ENCODE measurements around the gene METTL18.
"Not testable (repeated sequence)": the region's sequence is repeated elsewhere in the genome, so short reads cannot be mapped to it uniquely, and the experiment has no call there.

METTL18 gene

DNA sequence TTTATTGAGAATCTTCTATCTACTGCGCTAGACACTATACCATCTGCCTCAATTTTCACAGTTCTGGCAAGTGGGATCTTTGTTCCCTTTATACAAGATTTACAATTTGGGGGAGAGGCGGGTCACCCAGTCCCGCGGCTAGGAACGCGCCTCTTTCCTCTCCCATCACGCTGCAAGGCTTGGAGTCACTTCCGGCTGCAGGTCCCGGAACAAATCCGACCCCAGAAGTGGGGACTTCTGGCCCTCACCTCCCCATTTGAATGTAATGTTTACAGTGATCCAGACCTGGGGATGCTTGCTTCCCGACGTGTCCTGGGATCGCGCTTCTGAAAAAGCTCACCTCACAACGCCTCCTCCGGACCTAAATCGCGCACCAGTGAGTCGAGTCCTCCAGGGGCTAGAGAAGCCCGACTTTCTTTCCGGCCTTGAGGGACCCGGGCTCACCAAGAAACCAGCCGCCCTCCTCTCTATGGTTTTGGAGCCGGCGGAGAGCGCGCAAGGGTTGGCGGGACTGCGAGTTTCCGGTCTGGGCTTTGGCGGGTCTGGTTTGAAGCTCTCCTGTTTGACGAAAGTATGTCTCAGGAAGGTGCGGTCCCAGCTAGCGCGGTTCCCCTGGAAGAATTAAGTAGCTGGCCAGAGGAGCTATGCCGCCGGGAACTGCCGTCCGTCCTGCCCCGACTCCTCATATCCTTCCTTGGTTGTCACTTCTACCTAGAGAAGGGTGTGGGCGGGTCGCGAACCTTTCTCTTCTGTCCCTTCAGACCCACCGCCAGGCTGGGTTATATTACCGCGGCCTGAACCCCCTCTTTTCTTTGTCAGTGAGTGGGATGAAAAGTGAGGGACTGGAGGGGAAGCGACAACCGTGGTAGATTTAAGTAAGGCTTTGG is at the start of gene METTL18:
METTL18 (minus strand) TSS at position 378 of the 887 bp plus-strand sequence. CDS start 1,212 bp downstream, outside the sequence.
- peak; percentile 96 for DNase-seq
- in situ Hi-C loops (cut with HindIII; ENCODE audit: low pct_ligation_motif_present, low pct_unique_long_range_greater_than_20kb, low sequenced_read_pairs) = no loop called here

DNA sequence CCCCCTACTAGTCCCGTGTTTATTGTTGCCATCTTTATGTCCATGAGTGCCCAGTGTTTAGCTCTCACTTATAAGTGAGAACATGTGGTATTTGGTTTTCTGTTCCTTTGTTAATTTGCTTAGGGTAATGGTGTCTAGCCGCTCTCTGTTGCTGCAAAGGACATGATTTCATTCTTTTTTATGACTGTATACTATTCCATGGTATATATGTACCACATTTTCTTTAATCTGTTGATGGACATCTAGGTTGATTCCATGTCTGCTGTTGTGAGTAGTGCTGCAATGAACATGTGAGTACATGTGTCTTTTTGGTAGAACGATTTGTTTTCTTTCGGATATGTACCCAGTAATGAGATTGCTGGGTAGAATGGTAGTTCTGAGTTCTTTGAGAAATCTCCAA is 44.2 kb upstream of the METTL18 start:
- in situ Hi-C loops (cut with HindIII; ENCODE audit: low pct_ligation_motif_present, low pct_unique_long_range_greater_than_20kb, low sequenced_read_pairs) = no loop called here
- DNase-seq = no peak

DNA sequence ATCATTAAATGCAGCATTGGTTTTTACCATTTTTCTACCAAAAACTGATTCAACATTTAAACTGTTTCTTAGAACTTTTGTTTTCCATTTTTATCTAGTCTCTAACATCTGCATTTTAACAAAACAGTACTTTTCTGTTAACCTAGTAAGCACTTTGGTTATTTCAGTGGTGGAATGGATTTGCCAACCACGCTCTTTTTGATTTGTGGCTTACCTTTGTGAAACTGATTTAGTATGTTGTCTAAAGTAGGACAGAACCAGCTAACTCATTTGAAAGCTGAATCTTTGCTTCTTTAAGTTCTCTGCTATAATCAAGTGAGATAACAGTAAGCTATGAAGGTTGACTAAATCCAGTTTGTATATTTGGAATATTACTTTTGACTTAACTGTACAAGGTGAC is 41.5 kb upstream of the METTL18 start:
- DNase-seq = no peak
- in situ Hi-C loops (cut with HindIII; ENCODE audit: low pct_ligation_motif_present, low pct_unique_long_range_greater_than_20kb, low sequenced_read_pairs) = no loop called here

DNA sequence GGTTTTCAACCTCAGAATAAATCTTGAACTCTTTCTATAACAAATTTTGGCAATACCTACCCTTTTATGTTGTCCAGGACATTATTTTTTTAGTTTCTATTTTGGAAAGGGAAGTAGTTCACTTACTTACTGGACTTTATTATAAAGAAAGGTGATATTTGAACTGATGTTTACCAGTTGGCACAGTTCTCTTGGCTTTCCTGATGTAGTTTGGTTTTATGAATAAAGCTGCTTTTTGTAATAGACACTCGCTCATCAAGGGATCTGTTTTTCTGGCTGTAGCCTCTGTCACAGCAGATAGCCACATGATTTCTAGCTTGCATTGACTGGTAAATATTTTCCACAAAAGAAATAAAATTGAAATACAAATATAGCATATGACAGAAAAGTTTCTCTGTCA is 40.9 kb upstream of the METTL18 start:
- in situ Hi-C loops (cut with HindIII; ENCODE audit: low pct_ligation_motif_present, low pct_unique_long_range_greater_than_20kb, low sequenced_read_pairs) = no loop called here
- no peak for DNase-seq

DNA sequence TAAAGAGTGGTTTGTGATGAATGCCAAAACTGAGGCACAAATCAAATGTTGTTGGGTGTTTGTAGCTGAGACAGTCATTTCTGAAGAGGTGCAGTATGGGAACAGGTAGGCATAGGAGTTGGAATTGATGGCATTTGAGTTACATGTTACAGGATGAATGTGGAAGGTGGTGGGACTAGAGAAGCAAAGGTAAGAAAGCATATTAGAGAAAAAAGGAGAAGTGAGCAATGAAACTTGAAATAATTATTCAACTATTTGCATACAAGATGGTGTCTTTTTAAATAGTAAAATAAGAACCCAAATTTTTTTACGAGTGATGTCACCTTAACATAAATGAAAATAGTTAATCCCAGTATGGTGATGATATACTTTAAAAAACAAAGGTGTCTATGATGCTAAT is 40.2 kb upstream of the METTL18 start:
- in situ Hi-C loops (cut with HindIII; ENCODE audit: low pct_ligation_motif_present, low pct_unique_long_range_greater_than_20kb, low sequenced_read_pairs) = no loop called here

DNA sequence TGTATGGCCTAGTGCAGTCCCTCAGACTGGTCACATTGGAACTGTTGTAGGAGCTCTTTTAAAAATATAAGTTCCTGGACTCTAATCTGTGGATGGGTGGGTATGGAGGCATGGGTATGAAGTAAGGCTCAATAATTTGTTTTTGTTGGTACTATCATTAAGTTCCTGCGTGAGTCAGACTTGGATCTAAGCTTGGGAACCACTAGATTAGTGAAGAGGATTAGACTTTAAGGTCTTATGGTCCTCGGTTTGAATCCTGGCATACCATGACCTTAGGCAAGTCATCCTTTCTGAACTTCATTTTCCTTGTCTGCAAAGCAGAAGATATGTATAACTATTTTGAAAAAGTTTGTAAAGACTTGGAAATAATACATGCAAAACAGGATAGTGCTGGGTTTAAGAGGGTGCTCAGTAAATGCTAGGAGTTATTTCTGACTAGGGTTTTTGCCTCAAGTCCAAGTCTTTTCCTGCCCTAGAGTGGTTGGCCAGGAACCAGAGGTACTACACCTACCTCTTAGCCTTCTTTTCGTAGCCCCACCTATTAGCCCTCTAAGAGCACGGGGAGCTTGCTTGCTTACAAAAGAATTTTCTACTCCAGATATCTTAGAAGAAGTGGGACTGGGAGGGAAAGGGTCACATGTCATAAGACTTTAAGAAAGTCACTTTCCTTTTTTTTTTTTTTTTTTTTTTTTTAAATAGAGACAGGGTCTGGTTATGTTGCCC is 38.6 kb upstream of the METTL18 start:
- in situ Hi-C loops (cut with HindIII; ENCODE audit: low pct_ligation_motif_present, low pct_unique_long_range_greater_than_20kb, low sequenced_read_pairs) = no loop called here
- DNase-seq = no peak

More for the DNA sequence above, 40.2 kb upstream of the METTL18 start:
- DNase-seq = no peak

DNA sequence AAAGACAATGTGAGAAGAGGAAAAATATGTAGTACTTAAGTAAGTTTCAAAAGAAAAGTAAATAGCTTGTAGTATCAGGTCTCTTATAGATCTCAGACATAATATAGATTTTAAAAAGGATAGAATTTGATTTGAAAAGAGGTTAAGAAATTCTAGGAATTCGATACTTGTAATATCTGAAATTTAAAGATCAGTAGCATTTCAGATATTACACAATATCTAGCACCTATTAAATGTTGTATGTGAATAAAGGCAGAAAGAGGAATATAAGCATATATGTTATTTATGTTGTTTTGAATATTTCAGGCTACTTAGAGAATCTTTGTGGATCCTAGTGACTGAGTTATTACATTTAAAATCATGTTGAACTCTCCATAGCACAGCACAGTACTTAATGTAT is 35.0 kb upstream of the METTL18 start:
- in situ Hi-C loops (cut with HindIII; ENCODE audit: low pct_ligation_motif_present, low pct_unique_long_range_greater_than_20kb, low sequenced_read_pairs) = no loop called here
- no peak for DNase-seq

DNA sequence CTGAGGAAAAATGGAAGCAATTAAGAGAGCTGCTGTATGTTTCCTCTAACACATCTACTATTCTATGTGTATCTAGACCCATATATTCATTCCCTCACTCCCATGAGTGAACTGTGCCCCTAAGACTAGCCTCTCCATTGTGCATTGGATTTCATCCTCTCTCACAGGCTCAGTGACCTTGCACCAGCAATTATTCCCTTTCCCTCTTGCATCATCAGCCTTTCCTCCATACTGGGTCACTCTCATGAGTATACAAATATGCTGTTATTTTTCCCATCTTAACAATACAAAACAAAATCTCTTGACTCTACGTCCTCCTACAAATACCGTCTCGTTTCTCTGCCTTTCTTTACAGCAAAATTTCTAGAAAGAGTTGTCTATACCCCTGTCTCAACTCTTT is 29.4 kb upstream of the METTL18 start:
- DNase-seq = no peak
- in situ Hi-C loops (cut with HindIII; ENCODE audit: low pct_ligation_motif_present, low pct_unique_long_range_greater_than_20kb, low sequenced_read_pairs) = no loop called here

DNA sequence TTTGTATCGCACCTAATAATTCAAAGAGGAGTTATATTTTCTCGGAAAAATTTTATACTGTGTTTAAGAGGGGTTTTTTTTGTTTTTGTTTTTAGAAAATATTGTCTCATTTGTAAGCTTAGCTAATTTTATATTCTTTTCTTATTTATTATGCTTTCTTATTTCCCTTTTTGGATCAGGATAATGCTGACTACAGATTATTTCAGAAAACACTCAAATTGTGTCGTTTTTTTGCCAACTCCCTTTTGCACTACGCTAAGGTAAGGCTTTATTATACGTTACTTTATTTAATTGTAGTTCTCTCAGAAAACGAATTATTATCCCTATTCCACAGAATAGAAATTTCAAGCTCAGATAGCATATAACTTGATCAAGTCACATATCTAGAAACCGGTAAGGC is 26.8 kb upstream of the METTL18 start:
- in situ Hi-C loops (cut with HindIII; ENCODE audit: low pct_ligation_motif_present, low pct_unique_long_range_greater_than_20kb, low sequenced_read_pairs) = no loop called here
- no peak for DNase-seq

DNA sequence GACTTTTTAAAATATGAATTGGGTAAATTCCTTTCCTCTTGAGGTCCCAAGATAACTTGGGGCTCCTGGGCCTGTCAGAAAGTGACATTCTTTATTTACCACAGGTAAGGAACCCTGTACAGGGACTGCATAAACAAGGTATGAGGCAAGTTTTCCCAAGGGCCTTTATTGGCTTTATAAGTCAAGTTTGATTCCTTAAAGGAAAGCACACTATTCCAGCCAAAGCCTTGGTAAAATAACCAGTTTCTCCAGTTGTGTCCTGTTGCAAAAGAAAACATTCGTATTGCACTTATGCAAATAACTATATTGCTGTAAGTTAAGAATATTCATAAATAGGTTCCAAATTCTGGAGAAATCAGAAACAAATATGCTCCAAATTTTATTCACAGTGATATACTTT is 21.9 kb upstream of the METTL18 start:
- in situ Hi-C loops (cut with HindIII; ENCODE audit: low pct_ligation_motif_present, low pct_unique_long_range_greater_than_20kb, low sequenced_read_pairs) = no loop called here
- DNase-seq = no peak

DNA sequence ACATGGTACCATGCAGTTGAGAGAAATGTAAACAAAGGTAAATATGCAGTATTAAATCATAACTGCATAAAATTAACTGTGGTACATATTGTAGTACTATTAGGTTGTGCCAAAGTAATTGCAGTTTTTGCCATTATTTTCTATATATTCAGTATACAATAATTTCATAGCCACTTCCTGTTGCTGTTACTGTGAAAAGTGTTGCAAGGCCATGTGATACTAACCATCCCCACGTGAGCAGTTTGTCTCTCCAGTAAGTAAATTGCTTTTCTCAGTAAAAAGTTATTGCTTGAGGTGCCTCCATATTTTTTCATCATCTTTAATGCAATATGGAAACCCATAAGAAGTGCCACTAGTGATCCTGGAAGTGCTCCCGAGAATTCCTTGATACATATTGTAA is 19.6 kb upstream of the METTL18 start:
- no peak for DNase-seq
- in situ Hi-C loops (cut with HindIII; ENCODE audit: low pct_ligation_motif_present, low pct_unique_long_range_greater_than_20kb, low sequenced_read_pairs) = no loop called here

DNA sequence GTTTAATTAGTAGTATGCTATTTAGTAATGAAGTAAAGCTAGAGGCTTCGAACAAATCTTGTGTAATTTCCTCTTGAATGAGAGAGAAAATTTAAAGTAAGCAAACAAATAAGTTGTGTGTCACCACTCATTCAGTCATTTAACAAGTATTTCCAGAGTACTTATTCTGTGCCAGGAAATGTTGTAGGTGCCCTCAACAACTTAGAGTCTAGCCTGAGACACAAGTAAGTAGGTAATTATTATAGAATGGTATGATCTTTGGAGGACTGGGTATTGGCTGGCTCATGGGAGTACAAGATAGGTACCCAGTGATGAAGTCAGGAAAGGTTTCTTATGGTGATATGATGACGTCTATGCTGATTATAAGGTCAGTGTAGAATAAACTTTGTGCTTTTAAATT is 17.4 kb upstream of the METTL18 start:
- DNase-seq = no peak
- in situ Hi-C loops (cut with HindIII; ENCODE audit: low pct_ligation_motif_present, low pct_unique_long_range_greater_than_20kb, low sequenced_read_pairs) = no loop called here

DNA sequence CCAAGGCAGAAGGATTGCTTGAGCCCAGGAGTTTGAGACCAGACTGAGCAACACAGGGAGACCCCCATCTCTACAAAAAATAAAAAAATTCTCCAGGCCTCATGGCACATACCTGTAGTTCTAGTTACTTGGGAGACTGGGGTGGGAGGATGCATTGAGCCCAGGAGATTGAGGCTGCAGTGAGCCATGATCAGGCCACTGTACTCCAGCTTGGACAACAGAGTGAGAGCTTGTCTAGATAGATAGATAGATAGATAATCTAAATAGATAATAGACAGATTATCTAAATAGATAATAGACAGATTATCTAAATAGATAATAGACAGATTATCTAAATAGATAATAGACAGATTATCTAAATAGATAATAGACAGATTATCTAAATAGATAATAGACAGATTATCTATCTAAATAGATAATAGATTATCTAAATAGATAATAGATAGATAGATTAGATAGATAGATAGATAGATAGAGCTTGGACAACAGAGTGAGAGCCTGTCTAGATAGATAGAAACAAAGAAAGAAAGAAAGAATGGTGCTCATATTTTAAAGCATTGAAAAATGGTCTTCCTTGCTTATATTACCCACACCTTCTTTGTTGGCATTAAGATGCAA is 16.8 kb upstream of the METTL18 start:
- DNase-seq; in situ Hi-C loops (cut with HindIII; ENCODE audit: low pct_ligation_motif_present, low pct_unique_long_range_greater_than_20kb, low sequenced_read_pairs): not testable (repeated sequence)

DNA sequence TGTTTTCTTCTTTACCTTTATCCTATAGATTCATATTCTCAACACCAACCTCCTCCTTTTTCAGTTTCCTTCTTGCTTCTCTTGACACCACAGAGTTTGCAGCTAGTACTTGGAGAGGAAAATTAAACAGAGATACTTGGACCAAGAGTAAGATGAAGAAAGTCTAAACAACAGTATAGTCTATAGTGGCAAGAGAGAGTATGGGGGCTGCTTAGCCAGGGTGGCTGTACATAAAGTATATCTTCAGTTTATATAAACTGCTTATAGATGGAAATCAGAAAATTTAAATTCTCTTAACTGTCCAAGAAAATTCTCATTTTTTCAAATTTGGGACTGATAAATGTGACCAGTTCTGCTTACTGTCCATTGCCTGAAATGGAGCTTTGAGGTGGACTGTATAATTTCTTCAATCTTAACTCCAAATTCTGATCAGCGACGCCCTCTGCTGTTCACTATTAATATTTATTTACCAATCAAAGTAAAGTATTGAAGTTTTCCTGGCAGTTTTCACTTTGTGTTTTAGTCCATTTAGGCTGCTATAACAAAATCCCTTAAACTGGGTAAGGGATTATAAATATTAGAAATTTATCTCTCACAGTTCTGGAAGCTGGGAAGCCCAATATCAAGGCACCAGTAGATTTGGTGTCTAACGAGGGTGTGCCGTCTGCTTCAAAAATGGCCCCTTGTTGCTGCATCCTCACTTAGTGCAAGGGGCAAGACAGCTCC is 14.8 kb upstream of the METTL18 start:
- in situ Hi-C loops (cut with HindIII; ENCODE audit: low pct_ligation_motif_present, low pct_unique_long_range_greater_than_20kb, low sequenced_read_pairs) = no loop called here
- peak; percentile 49 for DNase-seq

DNA sequence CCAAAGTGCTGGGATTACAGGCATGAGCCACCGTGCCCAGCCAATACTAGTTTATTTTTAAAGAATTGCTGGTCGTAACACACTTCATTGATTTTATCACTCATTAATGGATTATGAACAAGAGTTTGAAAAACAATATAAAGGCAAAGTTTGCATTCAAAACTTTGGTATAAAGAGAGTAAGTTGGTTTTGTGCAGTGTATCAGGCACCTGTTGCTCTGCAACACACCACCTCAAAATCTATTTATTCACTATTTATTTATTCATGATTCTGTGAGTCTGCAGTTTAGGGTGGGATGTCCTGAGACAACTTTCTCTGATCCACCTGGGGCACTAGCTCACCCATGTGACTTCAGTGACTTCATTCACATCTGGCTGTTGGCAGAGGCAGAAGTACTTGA is 10.2 kb upstream of the METTL18 start:
- in situ Hi-C loops (cut with HindIII; ENCODE audit: low pct_ligation_motif_present, low pct_unique_long_range_greater_than_20kb, low sequenced_read_pairs) = no loop called here

DNA sequence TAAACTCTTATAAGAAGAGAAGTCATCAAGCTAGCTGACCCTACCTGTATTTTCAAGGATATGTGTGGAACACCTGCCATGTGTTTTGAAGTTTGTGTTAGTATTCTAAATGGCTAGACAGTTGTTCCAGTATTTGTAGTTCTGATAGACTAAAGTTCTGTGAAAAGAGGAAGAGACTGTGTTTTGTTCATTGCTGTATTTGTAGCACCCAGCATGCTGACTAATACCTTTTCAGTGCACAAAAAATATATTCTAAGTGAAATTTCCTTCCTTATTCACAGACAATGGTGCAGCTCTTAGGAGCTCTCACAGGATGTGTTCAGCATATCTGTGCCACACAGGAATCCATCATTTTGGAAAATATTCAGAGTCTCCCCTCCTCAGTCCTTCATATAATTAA is 8.2 kb upstream of the METTL18 start:
- no peak for DNase-seq
- in situ Hi-C loops (cut with HindIII; ENCODE audit: low pct_ligation_motif_present, low pct_unique_long_range_greater_than_20kb, low sequenced_read_pairs) = no loop called here

More for the DNA sequence above, 10.2 kb upstream of the METTL18 start:
- no peak for DNase-seq

DNA sequence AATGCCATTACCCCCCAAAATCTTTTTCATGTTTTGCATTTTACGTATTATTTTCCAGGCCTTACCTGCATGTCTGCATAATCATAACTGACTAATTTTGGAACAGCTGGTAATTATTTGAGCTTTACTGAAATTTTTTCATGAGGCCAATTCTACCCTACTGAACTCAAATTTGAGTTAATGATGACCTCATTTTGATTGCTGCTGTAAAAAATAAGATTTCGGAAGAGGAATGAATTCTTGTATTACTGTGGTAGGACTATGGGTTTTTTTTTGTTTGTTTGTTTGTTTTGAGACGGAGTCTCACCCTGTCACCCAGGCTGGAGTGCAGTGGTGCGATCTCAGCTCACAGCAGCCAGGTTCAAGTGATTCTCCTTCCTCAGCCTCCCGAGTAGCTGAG is 2.6 kb upstream of the METTL18 start:
- no peak for DNase-seq
- in situ Hi-C loops (cut with HindIII; ENCODE audit: low pct_ligation_motif_present, low pct_unique_long_range_greater_than_20kb, low sequenced_read_pairs) = no loop called here

DNA sequence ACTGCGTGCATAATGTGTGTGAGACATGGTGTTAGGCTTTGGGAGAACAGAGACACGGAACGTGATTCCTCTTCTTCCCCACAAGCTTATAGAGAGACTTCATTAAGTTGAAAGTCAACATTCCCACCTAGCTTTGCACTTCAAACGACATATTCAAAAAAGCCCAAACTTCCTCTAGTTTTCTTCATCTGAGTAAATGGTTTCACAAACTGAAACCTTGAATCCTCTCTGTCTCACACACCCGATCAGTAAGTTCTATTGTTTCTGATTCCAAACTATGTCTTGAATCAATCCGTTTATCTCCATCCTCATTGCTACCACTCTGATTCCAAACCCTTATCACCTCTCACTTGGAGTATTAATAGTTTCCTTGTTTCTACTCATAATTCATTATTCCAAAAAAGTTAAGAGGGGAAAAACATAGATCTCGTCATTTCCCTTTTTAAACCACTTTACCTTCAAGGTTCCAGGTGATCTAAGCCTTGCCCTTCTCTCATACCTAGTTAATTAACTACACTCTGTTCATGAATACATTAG is 1.6 kb upstream of the METTL18 start:
- in situ Hi-C loops (cut with HindIII; ENCODE audit: low pct_ligation_motif_present, low pct_unique_long_range_greater_than_20kb, low sequenced_read_pairs) = no loop called here
- no peak for DNase-seq

DNA sequence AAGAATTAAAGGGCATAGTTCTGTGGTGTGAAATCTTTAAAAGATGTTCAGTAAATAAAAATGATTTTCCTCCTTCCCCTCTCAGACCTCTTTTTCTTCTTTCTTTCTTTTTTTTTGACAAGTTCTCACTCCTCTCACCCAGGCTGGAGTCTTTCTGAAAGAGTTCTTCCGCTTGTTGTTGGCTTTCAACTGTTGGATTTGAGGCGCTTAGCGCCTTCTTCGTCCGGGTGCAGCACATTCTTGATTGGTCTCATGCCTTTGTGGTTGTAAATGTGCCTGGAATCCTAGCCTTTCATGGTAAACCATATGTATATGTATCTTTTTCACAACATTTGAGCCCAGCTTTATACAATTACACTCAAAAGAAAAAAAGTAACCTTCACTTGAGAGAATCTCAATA is 980 bp upstream of the METTL18 start:
- peak; percentile 15 for DNase-seq
- in situ Hi-C loops (cut with HindIII; ENCODE audit: low pct_ligation_motif_present, low pct_unique_long_range_greater_than_20kb, low sequenced_read_pairs) = no loop called here

Measured in ACHN (cell line).